Panc1 (cell line): ENCODE measurements around the gene TFF3.

Experiments
- CTCF ChIP-seq: fragments of 450-650 bp; IDR thresholded peaks from 2 replicates; pipeline ENCODE4 v1.5.1; 2017; ENCODE audit warnings: mild to moderate bottlenecking
- REST ChIP-seq, 2 experiments: IDR thresholded peaks; 2 replicates each; pipeline ENCODE4 v1.6.1; 2011 to 2012; ENCODE audit warnings: low read depth in 2 of 2, control low read depth in 1 of 2, low read length in 1 of 2, mild to moderate bottlenecking in 1 of 2, moderate library complexity in 1 of 2; ENCODE audit not compliant: insufficient read depth in 1 of 2
- SIN3A ChIP-seq: IDR thresholded peaks from 2 replicates; pipeline ENCODE4 v1.6.1; 2012; ENCODE audit warnings: low read depth, mild to moderate bottlenecking, low read length, moderate library complexity, borderline replicate concordance; ENCODE audit not compliant: insufficient read depth

- TF ChIP-seq CTCF (no peak), REST (IDR thresholded peaks at IDR 0.05; ENCODE audit: insufficient read depth in 1 of 2, low read depth in 2 of 2, low read length in 1 of 2) (no peak), SIN3A (no peak)
These were observed 4.8 kb upstream of the TFF3 start for GRCh38 chr21:42319851-42320572.
